Retinal pigment epithelial cell (primary cell): Measurements from ENCODE around the gene CD22.

Experiments
- DNase-seq: peaks from one replicate; pipeline ENCODE4 v3.0.0-alpha.2; 2010; ENCODE audit warnings: low read depth
- H3K4me3 ChIP-seq: 2 replicates; pipeline ENCODE4 v1.5.1; 2011; ENCODE audit warnings: mild to moderate bottlenecking, low read length, control low read depth, moderate library complexity
- TF ChIP-seq, protein P1 (sequence below): conservative IDR thresholded peaks from 2 replicates; pipeline ENCODE4 v1.5.1; 2011; ENCODE audit warnings: low read depth, low read length, control low read depth, inconsistent platforms

The CD22 gene

DNA sequence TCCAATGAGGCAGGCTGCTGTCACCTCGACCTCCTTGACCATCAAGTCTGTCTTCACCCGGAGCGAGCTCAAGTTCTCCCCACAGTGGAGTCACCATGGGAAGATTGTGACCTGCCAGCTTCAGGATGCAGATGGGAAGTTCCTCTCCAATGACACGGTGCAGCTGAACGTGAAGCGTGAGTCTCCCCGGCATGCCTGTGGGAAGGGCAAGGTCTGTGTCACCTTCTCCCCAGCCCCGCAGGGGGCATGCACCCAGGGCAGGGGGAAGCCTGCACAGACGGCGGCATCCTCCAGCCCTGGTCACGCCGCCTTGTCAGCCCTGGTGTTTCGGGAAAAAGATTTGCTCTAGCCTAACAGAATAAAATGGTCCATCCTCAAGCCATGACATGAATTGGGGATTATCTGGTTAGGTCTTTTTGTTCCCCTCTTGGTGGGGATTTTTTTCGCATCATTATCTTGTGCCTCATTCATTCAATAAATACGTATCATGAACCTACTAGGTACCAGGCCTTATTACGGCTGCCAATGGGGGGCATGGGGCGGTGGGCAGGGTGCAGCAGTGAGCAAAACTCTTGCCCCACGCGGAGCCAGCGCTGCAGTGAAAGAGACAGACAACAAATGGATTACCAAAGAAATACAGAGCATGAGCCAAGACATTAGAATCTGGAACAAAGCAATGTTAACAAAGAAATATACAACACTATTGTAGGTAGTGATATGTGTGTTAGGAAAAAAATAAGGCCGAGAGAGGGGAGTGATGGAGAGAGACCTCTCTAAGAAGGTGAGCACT lies 7.4 kb downstream of the CD22 start:
- H3K4me3 ChIP-seq, result no peak overlapping the region
- TF ChIP-seq, protein P1, sequence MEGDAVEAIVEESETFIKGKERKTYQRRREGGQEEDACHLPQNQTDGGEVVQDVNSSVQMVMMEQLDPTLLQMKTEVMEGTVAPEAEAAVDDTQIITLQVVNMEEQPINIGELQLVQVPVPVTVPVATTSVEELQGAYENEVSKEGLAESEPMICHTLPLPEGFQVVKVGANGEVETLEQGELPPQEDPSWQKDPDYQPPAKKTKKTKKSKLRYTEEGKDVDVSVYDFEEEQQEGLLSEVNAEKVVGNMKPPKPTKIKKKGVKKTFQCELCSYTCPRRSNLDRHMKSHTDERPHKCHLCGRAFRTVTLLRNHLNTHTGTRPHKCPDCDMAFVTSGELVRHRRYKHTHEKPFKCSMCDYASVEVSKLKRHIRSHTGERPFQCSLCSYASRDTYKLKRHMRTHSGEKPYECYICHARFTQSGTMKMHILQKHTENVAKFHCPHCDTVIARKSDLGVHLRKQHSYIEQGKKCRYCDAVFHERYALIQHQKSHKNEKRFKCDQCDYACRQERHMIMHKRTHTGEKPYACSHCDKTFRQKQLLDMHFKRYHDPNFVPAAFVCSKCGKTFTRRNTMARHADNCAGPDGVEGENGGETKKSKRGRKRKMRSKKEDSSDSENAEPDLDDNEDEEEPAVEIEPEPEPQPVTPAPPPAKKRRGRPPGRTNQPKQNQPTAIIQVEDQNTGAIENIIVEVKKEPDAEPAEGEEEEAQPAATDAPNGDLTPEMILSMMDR, result no peak
- no peak for DNase-seq

DNA sequence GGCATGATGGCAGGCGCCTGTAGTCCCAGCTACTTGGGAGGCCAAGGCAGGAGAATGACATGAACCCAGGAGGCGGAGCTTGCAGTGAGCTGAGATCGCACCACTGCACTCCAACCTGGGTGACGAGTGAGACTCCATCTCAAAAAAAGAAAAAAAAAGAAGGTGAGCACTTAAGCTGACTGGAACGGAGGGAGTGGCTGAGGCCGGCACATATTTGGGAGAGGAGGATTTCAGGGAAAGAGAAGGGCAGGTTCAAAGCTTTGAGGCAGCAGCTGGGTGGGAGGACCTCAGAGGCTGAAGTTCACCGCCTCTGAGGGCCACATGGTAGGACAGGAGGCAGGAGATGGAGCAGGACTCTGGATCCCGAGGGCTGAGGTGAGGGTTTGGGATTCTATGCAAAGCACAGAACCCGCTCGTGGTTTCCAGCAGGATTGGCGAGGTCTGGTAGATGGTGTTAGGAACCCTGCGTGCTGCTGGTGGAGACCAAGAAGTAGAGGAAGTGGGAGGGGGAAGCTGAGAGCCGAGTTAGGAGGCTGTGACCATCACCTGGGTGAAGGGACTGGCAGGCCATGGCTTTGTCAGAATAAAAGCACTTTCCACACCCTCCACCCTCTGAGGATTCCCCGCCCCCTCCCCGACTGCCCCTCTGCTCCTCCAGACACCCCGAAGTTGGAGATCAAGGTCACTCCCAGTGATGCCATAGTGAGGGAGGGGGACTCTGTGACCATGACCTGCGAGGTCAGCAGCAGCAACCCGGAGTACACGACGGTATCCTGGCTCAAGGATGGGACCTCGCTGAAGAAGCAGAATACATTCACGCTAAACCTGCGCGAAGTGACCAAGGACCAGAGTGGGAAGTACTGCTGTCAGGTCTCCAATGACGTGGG lies 8.4 kb downstream of the CD22 start:
- H3K4me3 ChIP-seq, result no peak overlapping the region
- no peak for DNase-seq
- TF ChIP-seq, protein P1, result no peak

DNA sequence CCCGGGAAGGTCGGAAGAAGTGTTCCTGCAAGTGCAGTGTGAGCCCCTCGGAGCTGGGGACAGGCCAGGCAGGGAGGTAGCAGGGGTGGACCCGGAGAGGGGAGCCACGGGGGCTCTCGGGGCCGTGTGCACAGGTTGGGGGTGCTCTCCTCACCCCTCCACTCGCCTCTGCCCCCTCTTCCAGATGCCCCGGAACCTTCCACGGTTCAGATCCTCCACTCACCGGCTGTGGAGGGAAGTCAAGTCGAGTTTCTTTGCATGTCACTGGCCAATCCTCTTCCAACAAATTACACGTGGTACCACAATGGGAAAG lies 9.0 kb downstream of the CD22 start:
- DNase-seq, result no peak
- no peak overlapping the region for H3K4me3 ChIP-seq
- TF ChIP-seq, protein P1, result no peak

DNA sequence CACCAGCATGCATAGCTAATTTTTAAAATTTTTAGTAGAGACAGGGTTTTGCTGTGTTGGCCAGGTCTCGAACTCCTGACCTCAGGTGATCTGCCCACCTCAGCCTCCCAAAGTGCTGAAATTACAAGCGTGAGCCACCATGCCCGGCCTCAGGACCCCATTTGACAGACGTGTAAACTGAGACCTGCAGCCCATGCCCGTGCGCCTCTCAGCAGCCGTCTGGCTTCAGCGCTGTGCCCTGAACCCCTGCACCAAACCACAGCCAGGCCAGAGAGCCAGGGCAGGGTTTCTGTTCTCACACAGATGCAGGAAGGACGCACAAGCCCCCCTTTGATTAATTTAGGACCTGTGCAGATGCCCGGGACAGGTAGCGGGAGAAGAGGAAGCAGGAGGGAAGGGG lies 11.4 kb downstream of the CD22 start:
- no peak for DNase-seq
- no peak overlapping the region for H3K4me3 ChIP-seq
- TF ChIP-seq, protein P1, result no peak

DNA sequence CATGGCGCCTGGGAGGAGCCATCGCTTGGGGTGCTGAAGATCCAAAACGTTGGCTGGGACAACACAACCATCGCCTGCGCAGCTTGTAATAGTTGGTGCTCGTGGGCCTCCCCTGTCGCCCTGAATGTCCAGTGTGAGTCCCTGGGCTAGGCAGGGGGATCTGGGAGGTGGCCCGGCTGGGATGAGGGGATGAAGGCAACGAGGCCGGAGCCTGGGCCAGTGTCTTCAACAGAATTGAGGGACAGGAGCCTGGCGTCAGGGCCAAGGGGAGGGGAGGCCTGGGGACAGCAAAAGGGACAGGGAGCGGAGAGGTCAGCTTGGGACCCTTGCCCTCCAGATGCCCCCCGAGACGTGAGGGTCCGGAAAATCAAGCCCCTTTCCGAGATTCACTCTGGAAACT lies 12.0 kb downstream of the CD22 start:
- DNase-seq, result no peak
- no peak overlapping the region for H3K4me3 ChIP-seq
- TF ChIP-seq, protein P1, result no peak

DNA sequence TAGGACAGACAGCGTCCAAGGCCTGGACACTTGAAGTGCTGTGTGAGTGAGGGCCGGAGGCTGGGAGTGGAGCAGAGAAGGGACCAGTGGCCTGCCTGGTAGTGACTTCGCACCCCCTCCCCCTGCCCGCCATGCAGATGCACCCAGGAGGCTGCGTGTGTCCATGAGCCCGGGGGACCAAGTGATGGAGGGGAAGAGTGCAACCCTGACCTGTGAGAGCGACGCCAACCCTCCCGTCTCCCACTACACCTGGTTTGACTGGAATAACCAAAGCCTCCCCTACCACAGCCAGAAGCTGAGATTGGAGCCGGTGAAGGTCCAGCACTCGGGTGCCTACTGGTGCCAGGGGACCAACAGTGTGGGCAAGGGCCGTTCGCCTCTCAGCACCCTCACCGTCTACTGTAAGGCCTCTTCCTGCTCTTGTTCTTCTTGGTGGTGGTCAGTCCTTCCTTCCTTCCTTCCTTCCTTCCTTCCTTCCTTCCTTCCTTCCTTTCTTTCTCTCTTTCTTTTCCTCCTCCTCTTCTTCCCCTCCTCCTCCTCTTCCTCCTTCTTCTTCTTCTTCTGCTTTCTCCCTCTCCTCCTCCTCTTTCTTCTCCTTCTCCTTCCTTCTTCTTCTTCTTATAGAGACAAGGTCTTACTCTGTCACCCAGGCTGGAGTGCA lies 12.7 kb downstream of the CD22 start:
- no peak for DNase-seq
- TF ChIP-seq, protein P1, result no peak
- H3K4me3 ChIP-seq, result no peak overlapping the region
